ENCODE measurements around the gene SST. TPM values are rescaled to one million over a fixed set of nuclear protein-coding genes. Genes with fewer than 3 reads are reported as not detected.

The SST gene
- total and polyA plus RNA-seq, 12 donors, result 0.23 TPM; not detected in 11

DNA sequence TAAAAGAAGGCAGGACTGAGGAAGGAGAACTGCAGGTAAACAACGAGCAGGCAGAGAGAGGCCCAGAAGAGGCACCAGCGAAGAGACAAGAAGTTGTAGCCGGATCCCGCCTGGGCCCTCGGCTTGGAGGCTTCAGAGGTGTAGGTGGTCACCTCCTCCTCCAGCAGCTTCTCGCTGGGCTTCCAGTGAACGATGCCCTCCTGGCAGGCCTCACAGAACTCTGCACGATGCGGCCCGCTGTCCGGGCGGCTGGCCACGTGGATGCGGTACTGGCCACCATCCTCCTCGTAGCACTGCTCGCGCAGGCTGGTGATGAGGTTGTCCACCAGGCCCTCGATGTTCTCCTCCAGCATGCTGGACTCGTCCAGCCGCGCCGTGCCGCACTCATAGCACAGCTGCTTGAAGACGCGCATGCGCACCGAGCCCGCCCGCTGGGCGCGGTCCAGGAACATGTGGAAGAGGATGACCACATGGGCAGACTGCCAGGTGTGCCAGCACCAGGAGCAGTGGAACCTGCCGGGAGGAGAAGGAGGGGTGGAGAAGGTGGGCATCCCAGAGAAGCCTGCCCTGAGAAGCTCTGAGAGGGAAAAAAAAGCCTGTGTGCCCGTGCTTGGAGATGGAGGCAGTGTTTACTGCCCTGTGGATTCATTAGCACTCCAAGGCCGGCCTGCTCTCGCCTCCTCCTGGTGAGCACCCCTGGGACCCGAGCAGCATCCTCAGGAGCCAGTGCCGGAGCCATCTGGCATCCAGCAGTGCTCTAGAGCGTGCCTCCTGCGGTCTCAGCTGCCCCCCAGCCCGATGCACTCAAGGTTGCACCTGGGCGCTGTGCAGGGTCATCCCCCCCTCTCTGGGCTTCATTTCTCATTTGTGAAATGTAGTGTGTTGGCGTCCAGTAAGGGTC lies 28.6 kb upstream of the SST start:
- Histone ChIP-seq H3K4me3 (no peak overlapping the region), H3K4me1 (peaks cover 0 to 25% (median 8%) of the 10 kb centered on the region in 9 donors), H3K27ac (no peak overlapping the region), H3K27me3 (no peaks in the 10 kb centered on the region), H3K9me3 (no peaks in the 10 kb centered on the region), H3K36me3 (no peaks in the 10 kb centered on the region)
- TF ChIP-seq, protein P1, sequence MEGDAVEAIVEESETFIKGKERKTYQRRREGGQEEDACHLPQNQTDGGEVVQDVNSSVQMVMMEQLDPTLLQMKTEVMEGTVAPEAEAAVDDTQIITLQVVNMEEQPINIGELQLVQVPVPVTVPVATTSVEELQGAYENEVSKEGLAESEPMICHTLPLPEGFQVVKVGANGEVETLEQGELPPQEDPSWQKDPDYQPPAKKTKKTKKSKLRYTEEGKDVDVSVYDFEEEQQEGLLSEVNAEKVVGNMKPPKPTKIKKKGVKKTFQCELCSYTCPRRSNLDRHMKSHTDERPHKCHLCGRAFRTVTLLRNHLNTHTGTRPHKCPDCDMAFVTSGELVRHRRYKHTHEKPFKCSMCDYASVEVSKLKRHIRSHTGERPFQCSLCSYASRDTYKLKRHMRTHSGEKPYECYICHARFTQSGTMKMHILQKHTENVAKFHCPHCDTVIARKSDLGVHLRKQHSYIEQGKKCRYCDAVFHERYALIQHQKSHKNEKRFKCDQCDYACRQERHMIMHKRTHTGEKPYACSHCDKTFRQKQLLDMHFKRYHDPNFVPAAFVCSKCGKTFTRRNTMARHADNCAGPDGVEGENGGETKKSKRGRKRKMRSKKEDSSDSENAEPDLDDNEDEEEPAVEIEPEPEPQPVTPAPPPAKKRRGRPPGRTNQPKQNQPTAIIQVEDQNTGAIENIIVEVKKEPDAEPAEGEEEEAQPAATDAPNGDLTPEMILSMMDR (IDR thresholded peaks at IDR 0.05), result no peak
- ATAC-seq (peak in 1 of 8 donors; percentile 51), DNase-seq (no peak)
- intact Hi-C loops (cut with DNase I), result no loop called here
- 91 to 94% methylated on average over 37 to 39 of the region's 42 CpGs for WGBS, 2 donors

DNA sequence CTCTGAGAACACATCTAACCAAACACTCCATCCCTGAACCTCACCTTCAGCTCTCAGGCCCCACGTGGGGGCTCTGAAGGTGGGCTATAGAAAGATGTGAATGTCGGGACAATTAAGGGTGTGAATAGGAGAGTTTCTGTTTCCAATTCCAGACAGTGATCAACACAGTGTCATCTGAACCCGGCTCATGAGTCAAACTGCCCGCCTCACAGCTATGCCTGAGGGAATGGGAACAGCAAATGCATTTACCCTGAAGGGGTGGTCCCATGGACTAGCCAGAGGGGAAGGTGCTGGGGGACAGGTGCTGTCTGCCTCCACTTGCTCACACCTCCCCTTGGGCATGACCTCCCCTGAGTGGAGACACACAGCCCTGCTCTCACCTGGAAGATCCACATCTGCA lies 25.8 kb upstream of the SST start:
- Histone ChIP-seq H3K4me1 (peaks cover 0 to 25% (median 8%) of the 10 kb centered on the region in 9 donors), H3K36me3 (no peaks in the 10 kb centered on the region), H3K4me3 (no peak overlapping the region), H3K27me3 (no peaks in the 10 kb centered on the region), H3K27ac (peak overlapping the region in 6 of 10 donors; percentile 11 to 74 (median 58)), H3K9me3 (no peaks in the 10 kb centered on the region)
- WGBS, 2 donors, result 51 to 53% methylated on average over 4 of the region's 4 CpGs
- TF ChIP-seq, protein P1 (IDR thresholded peaks at IDR 0.05), result no peak
- intact Hi-C loops (cut with DNase I), result no loop called here
- ATAC-seq, result no peak
- no peak for DNase-seq

DNA sequence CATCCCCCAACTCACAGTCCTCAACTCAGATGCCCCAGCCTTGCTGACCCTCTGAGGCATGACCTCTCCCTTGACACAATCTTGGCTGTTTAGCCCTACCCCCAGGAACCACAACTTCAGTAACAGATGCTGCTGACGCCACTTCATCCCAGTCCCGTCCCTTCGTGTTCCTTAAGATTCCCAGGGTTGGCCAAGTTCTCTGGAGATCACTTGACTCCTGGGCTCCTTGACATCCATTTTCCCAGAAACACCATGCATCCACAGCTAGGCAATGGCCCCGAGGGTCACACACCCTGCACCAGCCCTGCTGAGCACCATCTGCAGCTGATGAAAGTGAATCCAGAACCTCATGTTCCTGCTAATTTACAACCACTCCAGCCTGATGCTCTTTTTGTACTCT lies 25.3 kb upstream of the SST start:
- peak overlapping the region in 1 of 10 donors; percentile 2 for H3K4me3 ChIP-seq
- H3K4me1 ChIP-seq, result peaks cover 0 to 25% (median 8%) of the 10 kb centered on the region in 9 donors
- DNase-seq, result peak in 1 of 2 donors; percentile 42
- peak; percentile 54 to 82 (median 60) for ATAC-seq
- WGBS, 2 donors, result 68 to 75% methylated on average over 4 of the region's 4 CpGs
- no peaks in the 10 kb centered on the region for H3K36me3 ChIP-seq
- peak overlapping the region in 6 of 10 donors; percentile 42 to 74 (median 58) for H3K27ac ChIP-seq
- intact Hi-C loops (cut with DNase I), result no loop called here
- TF ChIP-seq, protein P1 (IDR thresholded peaks at IDR 0.05), result no peak
- H3K27me3 ChIP-seq, result no peaks in the 10 kb centered on the region
- H3K9me3 ChIP-seq, result no peaks in the 10 kb centered on the region

DNA sequence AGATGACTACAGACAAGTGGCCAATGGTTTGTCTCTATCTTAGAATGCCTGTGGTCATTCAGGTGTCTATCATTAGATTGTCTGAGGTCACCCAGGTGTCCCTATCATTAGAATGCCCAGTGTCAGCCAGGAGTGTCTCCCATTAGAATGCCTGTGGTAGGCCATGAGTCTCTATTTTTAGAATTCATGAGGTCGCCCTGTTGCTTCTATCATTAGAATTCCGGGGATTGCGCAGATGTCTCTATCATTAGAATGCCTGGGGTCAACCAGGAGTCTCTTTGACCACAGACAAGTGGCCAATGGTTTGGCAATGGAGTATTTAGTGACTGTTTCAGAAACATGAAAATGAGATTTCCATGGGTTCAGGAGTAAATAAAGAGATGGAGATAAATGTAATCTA lies 24.6 kb upstream of the SST start:
- intact Hi-C loops (cut with DNase I), result no loop called here
- TF ChIP-seq, protein P1 (IDR thresholded peaks at IDR 0.05), result no peak

More for the DNA sequence above, 24.6 kb upstream of the SST start:
- no peaks in the 10 kb centered on the region for H3K27me3 ChIP-seq
- no peak overlapping the region for H3K4me3 ChIP-seq
- 13 to 18% methylated on average over 3 of the region's 3 CpGs for WGBS, 2 donors
- H3K27ac ChIP-seq, result peak overlapping the region in 4 of 10 donors; percentile 44 to 74 (median 54)
- DNase-seq, result peak in 1 of 2 donors; percentile 23
- peaks cover 0 to 25% (median 8%) of the 10 kb centered on the region in 9 donors for H3K4me1 ChIP-seq
- no peaks in the 10 kb centered on the region for H3K9me3 ChIP-seq
- peak in 6 of 8 donors; percentile 31 to 87 (median 59) for ATAC-seq
- H3K36me3 ChIP-seq, result no peaks in the 10 kb centered on the region

All from heart right ventricle (tissue), 16 donors.